K562 (cell line): ENCODE results near the gene GRIK3. TPM values are rescaled to one million over a fixed set of nuclear protein-coding genes. Genes with fewer than 3 reads are reported as not detected.

ENCODE experiments used
- CBX5 ChIP-seq: IDR thresholded peaks from 2 replicates; pipeline ENCODE4 v1.6.1; 2014; ENCODE audit warnings: low read depth, borderline replicate concordance
- FOXK1 ChIP-seq: sonication (generic); formaldehyde crosslinking; IDR thresholded peaks from 2 replicates; pipeline ENCODE4 v1.8.0; 2022; ENCODE audit warnings: missing genetic modification reagents, mild to moderate bottlenecking, borderline replicate concordance
- YY1 ChIP-seq, 3 experiments: IDR thresholded peaks; 2 replicates each; pipeline ENCODE4 v1.6.1; 2011; ENCODE audit warnings: low read length in 2 of 3, mild to moderate bottlenecking in 2 of 3, moderate library complexity in 2 of 3, borderline replicate concordance in 1 of 3, control low read depth in 1 of 3, low read depth in 1 of 3; ENCODE audit not compliant: insufficient read depth in 3 of 3, insufficient replicate concordance in 2 of 3, control insufficient read depth in 1 of 3, insufficient read length in 1 of 3; ENCODE audit errors: extremely low read depth in 1 of 3
- ZBTB40 ChIP-seq, 2 experiments: fragments of 450-650 bp in 1 of 2; sonication (generic) in 1 of 2; formaldehyde crosslinking in 1 of 2; IDR thresholded peaks; 2 replicates each; pipeline versions ENCODE4 v1.7.1 to v1.9.0; 2016 to 2022; ENCODE audit warnings: inconsistent platforms in 1 of 2, mild to moderate bottlenecking in 1 of 2, missing genetic modification reagents in 1 of 2
- ZFP30 ChIP-seq: fragments of 250-450 bp; sonication (Bioruptor Pico); IDR thresholded peaks from 2 replicates; pipeline ENCODE4 v1.8.0; 2022; ENCODE audit warnings: moderate library complexity, mild to moderate bottlenecking, inconsistent platforms, borderline replicate concordance
- polyA plus RNA-seq, 8 experiments: library from polyadenylated mRNA; depleted of rRNA in 4 of 8; stranded (reverse) in 5 of 8; unstranded in 3 of 8; fragments of >200 nt; fragmentation: Nextera tagmentation in 2 of 8; fragmentation: Illumina TruSeq in 1 of 8; extraction: Ambion mirVana in 2 of 8; extraction: Trizol in 1 of 8; gene quantifications; 2 replicates each; pipeline versions ENCODE4 v1.2.1 to v1.2.3, GENCODE V29; 2011 to 2014; ENCODE audit warnings: inconsistent platforms in 1 of 8, missing spikeins in 1 of 8
- total RNA-seq, 7 experiments: library from RNA; depleted of rRNA in 6 of 7; stranded (reverse); fragments of >200 nt in 6 of 7; fragmentation: Illumina TruSeq in 2 of 7; extraction: Trizol in 2 of 7; gene quantifications; 2 replicates each; pipeline versions ENCODE4 v1.2.1 to v1.2.3, GENCODE V29; 2011 to 2021; ENCODE audit warnings: low replicate concordance in 1 of 7

The GRIK3 gene
- total and polyA plus RNA-seq, 9 of the 15 experiments (the other 6 are each of a cell fraction or from before 2014, with no cell fraction given) = not detected

GRCh38 chr1:36947384-36947783 is 86.9 kb downstream of the GRIK3 start (continued):
- TF ChIP-seq ZBTB40 (IDR thresholded peaks at IDR 0.05) = no peak
- no peak for TF ChIP-seq ZBTB40 (CRISPR knock-in tag; IDR thresholded peaks at IDR 0.05)
- TF ChIP-seq ZFP30 (CRISPR knock-in tag) = no peak
- no peak for TF ChIP-seq FOXK1 (CRISPR knock-in tag)
- no peak for TF ChIP-seq CBX5
- no peak for TF ChIP-seq YY1 (IDR thresholded peaks at IDR 0.05; ENCODE audit: borderline replicate concordance in 1 of 3, control insufficient read depth in 1 of 3, extremely low read depth in 1 of 3, insufficient read depth in 3 of 3, insufficient read length in 1 of 3, insufficient replicate concordance in 2 of 3, low read depth in 1 of 3, low read length in 2 of 3)
- TF ChIP-seq, all 486 proteins: peak for 0
